T1000 (cell line): ENCODE data around the gene MFSD6.
"Not testable (repeated sequence)": the region's sequence is repeated elsewhere in the genome, so short reads cannot be mapped to it uniquely, and the experiment has no call there.

Source experiments
- DNase-seq: peaks from one replicate; lab custom pipeline; 2025; ENCODE audit warnings: mixed read lengths; lab: John Stamatoyannopoulos, UW

Gene MFSD6

DNA sequence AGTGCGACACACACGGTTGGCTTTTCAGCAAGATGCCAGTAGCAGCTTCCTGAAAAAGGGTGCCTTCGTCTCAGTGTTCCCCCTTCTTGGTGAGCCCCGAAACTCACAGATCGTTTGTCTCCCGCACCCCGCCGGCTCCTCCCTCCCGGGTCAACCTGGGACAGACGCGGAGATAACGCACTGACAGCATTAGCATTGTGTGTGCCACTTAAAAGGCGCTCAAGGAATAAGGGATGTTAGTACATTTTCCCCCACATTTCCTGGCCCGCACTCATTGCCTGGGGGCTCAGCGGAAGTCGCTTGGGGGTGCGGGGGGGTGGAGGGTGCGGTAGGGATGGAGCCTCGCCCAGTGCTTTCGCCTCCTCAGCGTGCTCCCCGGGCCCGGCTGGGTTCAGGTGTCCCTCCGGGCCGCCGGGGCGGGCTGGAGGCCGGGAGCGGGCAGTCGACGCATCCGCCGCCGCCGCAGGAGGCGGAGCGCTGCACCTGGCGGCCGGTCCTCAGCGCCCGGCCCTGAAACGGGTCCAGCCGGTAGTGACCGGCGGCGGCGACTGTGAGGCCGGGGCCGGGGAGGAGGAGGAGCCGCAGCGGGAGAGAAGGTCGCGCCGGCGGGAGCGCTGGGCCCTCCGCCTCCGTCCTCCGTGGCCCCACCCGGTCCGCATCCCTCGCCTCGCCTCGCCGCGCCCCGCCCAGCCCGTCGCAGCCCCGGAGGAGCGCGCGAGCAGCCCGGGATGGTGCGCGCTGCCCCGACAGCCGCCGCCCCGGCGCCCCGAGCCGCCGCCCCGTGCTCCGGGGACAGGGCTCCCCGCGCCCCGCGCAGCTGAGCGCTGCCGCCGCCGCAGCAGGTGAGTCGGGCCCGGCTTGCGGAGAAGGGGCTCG, at the start of gene MFSD6:
MFSD6 (plus strand) TSS at position 694 of the 876 bp plus-strand sequence. CDS start 27,675 bp downstream, outside the sequence.
- DNase-seq: no peak

GRCh38 chr2:190358655-190359448, 49.3 kb upstream of the MFSD6 start:
- not testable (repeated sequence) for DNase-seq

DNA sequence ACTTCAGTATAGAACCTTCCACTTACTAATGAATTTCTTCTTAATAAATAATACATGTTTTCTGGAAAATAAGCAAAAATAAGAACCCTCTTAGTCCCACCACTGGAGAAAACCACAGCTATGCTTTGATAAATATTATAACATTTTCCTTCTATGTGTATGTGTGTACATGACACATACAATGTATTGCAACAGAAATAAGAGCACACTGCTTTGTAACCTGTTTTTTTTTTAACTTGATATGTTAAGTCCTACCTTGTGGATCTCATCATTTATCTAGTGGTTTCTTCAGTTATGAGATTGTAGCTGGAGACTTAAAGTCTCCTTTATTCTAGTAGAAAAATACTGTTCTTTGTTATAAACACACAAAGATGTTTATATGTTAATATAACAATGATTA, 47.6 kb upstream of the MFSD6 start:
- no peak for DNase-seq

DNA sequence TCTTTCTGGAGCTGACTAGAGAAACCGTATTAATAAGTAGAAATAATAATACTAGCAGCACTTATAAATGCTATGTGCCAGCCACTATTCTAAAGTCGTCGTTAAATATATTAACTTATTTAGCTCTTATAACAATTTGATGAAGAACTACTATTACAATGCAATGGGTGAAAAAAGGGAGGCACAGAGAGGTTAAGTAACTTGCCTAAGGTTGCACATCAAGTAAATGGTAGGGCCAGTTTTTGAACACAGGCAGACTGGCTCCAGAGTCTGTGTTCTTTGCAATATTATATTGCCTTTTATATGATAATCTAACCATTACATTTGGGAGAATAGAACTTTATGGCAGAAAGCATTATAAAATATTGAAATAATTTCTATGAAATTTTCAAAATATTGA, 47.2 kb upstream of the MFSD6 start:
- DNase-seq: no peak

DNA sequence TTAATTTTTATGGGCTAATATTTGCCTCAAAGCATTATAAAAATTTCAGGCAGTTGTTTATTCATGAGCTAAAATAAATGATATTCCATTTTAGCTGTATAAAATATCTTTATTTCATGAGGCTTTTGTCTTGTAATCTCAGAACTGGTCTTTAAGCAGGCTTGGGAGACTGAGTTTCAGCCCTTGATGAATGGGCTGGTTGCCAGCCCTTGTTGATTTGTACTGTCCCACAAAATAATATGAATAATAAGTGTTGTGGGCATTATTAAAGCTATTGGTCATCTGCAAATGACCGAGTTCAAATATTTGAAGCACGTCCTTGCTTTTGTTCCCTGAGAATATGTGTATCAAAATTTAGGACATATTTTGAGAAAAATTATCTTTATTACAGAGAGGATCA, 46.6 kb upstream of the MFSD6 start:
- DNase-seq: no peak

GRCh38 chr2:190362894-190363293, 45.3 kb upstream of the MFSD6 start:
- no peak for DNase-seq

GRCh38 chr2:190365499-190366204, 42.5 kb upstream of the MFSD6 start:
- DNase-seq: no peak

- no peak for DNase-seq
Observed at GRCh38 chr2:190366248-190366753, 41.9 kb upstream of the MFSD6 start.

GRCh38 chr2:190367091-190367490, 41.1 kb upstream of the MFSD6 start:
- DNase-seq: no peak

DNA sequence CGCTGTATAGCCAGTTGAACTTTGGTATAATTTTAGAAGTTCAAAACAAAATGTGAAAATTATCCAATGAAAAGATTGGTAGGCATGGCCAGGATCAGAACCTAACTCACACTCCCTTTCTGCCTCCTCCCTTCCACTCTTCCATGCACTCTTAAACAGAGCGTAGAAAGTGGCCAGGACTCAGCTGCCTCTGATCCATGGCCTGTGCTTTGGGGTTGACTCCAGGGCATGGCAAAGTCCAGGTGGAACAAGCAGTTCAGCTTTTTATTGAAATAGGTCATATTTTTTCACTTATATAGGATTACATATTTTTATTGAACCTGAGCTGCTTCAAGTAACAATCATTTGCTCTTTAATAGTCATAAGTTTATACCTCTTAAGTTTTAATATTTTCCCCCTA, 38.5 kb upstream of the MFSD6 start:
- DNase-seq: no peak

GRCh38 chr2:190376083-190376482, 32.1 kb upstream of the MFSD6 start:
- no peak for DNase-seq

- no peak for DNase-seq
Observed at GRCh38 chr2:190376591-190377245, 31.4 kb upstream of the MFSD6 start.

GRCh38 chr2:190378880-190379237, 29.3 kb upstream of the MFSD6 start:
- DNase-seq: no peak

- DNase-seq: no peak
Observed at GRCh38 chr2:190379249-190379964, 28.7 kb upstream of the MFSD6 start.

DNA sequence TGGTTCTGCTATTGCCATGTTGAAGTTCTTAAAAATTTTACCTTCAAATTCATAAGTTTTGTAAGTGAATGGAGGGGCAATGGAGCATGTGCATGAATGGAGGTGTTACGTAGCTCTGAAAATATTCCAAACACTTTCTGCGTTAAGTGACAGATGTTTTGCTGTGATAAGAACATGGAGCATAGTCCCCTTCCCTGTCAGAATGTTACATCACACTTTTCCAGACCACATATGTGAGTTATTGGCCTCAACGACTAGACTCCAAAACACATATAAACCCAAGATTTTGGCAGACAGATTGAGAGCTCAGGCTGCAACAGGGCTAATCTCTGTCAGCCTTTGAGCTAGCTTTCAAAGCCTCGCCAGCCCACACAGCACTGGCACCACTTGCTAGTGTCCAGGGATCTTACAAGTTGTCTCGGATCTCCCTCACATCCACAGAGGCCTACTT, 27.2 kb upstream of the MFSD6 start:
- DNase-seq: no peak

DNA sequence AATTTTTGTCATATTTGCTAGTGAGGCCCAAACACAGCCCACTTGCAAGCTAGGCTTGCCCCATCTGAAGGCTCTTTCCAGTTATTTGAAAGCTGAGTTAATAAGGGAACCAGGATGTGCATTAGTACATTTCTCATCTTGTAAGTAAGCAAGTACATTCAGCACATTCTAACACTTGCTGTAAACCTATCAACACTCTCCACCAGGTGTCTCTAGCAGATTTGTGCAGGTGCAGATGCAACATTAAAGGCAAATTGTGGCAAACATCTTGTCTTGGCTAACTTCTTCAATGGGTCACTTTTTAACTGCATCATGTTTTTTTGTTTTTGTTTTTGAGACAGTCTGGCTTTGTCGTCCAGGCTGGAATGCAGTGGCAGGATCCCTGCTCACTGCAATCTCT, 25.3 kb upstream of the MFSD6 start:
- no peak for DNase-seq

DNA sequence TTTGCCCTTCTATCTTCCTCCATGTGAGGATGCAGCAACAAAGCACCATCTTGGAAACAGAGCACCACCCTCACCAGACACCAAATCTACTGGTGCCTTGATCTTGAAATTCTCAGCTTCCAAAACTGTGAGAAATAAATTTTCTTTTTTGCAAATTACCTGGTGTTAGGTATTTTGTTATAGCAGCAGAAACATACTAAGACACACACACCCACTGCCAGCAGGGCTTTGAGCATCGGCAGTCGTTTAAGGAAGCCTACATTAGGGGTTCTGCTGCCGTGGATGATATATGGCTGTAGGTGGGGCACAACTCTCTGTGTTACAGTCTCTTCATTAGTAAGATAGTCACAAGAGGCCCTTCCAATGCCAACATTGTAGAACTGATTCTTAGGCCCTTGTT, 20.7 kb upstream of the MFSD6 start:
- DNase-seq: no peak

- DNase-seq: no peak
Observed at GRCh38 chr2:190396271-190396670, 11.9 kb upstream of the MFSD6 start.

GRCh38 chr2:190402986-190403603, 5.1 kb upstream of the MFSD6 start:
- no peak for DNase-seq

- DNase-seq: no peak
Observed at GRCh38 chr2:190404487-190404886, 3.7 kb upstream of the MFSD6 start.

GRCh38 chr2:190405070-190405469, 3.1 kb upstream of the MFSD6 start:
- no peak for DNase-seq
